ENCODE results near the gene RIPPLY1.

- TF ChIP-seq, protein P1, sequence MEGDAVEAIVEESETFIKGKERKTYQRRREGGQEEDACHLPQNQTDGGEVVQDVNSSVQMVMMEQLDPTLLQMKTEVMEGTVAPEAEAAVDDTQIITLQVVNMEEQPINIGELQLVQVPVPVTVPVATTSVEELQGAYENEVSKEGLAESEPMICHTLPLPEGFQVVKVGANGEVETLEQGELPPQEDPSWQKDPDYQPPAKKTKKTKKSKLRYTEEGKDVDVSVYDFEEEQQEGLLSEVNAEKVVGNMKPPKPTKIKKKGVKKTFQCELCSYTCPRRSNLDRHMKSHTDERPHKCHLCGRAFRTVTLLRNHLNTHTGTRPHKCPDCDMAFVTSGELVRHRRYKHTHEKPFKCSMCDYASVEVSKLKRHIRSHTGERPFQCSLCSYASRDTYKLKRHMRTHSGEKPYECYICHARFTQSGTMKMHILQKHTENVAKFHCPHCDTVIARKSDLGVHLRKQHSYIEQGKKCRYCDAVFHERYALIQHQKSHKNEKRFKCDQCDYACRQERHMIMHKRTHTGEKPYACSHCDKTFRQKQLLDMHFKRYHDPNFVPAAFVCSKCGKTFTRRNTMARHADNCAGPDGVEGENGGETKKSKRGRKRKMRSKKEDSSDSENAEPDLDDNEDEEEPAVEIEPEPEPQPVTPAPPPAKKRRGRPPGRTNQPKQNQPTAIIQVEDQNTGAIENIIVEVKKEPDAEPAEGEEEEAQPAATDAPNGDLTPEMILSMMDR (conservative IDR thresholded peaks at IDR 0.05): no peak
- no peak for TF ChIP-seq EZH2 (IDR thresholded peaks at IDR 0.05; ENCODE audit: low read depth)
These were observed 29.9 kb upstream of the RIPPLY1 start for GRCh38 chrX:106932960-106933537.

Measured in PC-9 (cell line).